ENCODE measurements around the gene ZBTB20. TPM values are rescaled to one million over a fixed set of nuclear protein-coding genes. Genes with fewer than 3 reads are reported as not detected.

Gene ZBTB20
- total RNA-seq, 1 experiment from 2014 or later: 26.5 TPM

DNA sequence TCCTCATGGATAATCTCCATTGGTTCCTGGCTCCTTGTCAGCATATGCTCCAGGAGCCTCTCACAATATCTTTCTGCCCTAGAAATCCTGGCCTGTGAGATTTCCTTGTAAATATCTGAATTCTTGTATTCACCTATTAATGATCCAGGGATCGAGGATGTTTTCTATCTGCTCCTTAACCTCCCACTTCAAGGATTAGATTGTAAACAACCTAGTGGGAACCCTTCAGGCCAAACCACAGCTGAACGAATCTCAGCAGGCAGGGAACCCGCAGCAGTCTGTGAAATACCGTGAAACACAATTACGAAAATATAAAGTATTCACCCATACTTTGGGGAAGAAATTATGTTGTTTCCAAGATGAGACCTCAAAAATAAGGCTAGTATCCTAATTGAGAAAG is 637.3 kb downstream of the ZBTB20 start:
- Histone ChIP-seq H3K9me3 (ENCODE audit: insufficient read depth, low read depth) (no peaks in the 10 kb centered on the region), H3K36me3 (ENCODE audit: low read depth) (no peaks in the 10 kb centered on the region), H4K20me1 (ENCODE audit: insufficient read depth) (no peaks in the 10 kb centered on the region), H3K4me1 (replicated peaks; ENCODE audit: insufficient read depth) (peaks cover 14% of the 10 kb centered on the region), H3K79me2 (ENCODE audit: low read depth) (no peaks in the 10 kb centered on the region), H3F3A (ENCODE audit: insufficient read depth, low read depth) (no peaks in the 10 kb centered on the region), H3K4me3 (no peak overlapping the region), H2AFZ (no peak overlapping the region), H3K4me2 (no peak overlapping the region), H3K27ac (no peak overlapping the region), H3K27me3 (ENCODE audit: insufficient read depth, low read depth) (no peaks in the 10 kb centered on the region), H3K9me2 (ENCODE audit: insufficient read depth) (no peaks in the 10 kb centered on the region)
- no TSS peak for BruUV-seq (replicated peaks)
- POLR2A ChIA-PET (ENCODE audit: unreplicated experiment): no interaction called here
- CTCF ChIA-PET: interaction anchor here (0.5 kb wide), 1 partner anchor 318 kb away, joined by 3 read pairs; no protein-coding TSS in a partner anchor
- DNase-seq: no peak
- intact Hi-C loops (cut with micrococcal nuclease; ENCODE audit: unreplicated experiment): no loop called here
- no peak for TF ChIP-seq EZH2 (IDR thresholded peaks at IDR 0.05; ENCODE audit: low read depth)
- TF ChIP-seq, protein P1, sequence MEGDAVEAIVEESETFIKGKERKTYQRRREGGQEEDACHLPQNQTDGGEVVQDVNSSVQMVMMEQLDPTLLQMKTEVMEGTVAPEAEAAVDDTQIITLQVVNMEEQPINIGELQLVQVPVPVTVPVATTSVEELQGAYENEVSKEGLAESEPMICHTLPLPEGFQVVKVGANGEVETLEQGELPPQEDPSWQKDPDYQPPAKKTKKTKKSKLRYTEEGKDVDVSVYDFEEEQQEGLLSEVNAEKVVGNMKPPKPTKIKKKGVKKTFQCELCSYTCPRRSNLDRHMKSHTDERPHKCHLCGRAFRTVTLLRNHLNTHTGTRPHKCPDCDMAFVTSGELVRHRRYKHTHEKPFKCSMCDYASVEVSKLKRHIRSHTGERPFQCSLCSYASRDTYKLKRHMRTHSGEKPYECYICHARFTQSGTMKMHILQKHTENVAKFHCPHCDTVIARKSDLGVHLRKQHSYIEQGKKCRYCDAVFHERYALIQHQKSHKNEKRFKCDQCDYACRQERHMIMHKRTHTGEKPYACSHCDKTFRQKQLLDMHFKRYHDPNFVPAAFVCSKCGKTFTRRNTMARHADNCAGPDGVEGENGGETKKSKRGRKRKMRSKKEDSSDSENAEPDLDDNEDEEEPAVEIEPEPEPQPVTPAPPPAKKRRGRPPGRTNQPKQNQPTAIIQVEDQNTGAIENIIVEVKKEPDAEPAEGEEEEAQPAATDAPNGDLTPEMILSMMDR (conservative IDR thresholded peaks at IDR 0.05): no peak

DNA sequence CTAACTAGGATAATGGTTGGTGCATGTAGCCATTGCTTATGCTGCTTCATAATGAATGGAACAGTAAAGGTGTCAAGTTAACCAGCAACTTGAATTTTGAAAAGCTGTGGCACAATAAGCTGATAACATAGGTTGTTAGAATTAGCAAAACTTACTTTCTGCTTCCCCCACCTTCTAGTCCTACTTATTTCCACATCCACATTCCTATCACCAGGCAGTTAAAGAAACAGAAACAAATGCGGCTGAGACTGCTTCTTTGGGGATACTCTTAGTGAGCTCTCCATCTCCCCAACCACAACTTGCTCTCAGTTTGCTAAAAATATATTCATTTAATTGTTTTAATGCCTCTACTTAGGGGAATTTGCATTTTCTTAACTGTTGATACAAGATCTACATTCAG is 638.1 kb downstream of the ZBTB20 start:
- BruUV-seq (replicated peaks): no TSS peak
- Histone ChIP-seq H3K4me1 (replicated peaks; ENCODE audit: insufficient read depth) (peaks cover 14% of the 10 kb centered on the region), H2AFZ (no peak overlapping the region), H4K20me1 (ENCODE audit: insufficient read depth) (no peaks in the 10 kb centered on the region), H3F3A (ENCODE audit: insufficient read depth, low read depth) (no peaks in the 10 kb centered on the region), H3K36me3 (ENCODE audit: low read depth) (no peaks in the 10 kb centered on the region), H3K4me3 (no peak overlapping the region), H3K9me2 (ENCODE audit: insufficient read depth) (no peaks in the 10 kb centered on the region), H3K79me2 (ENCODE audit: low read depth) (no peaks in the 10 kb centered on the region), H3K4me2 (no peak overlapping the region), H3K27me3 (ENCODE audit: insufficient read depth, low read depth) (no peaks in the 10 kb centered on the region), H3K9me3 (ENCODE audit: insufficient read depth, low read depth) (no peaks in the 10 kb centered on the region), H3K27ac (no peak overlapping the region)
- intact Hi-C loops (cut with micrococcal nuclease; ENCODE audit: unreplicated experiment): no loop called here
- no peak for TF ChIP-seq EZH2 (IDR thresholded peaks at IDR 0.05; ENCODE audit: low read depth)
- TF ChIP-seq, protein P1 (conservative IDR thresholded peaks at IDR 0.05): no peak
- no peak for DNase-seq
- ChIA-PET CTCF (no interaction called here), POLR2A (ENCODE audit: unreplicated experiment) (no interaction called here)

DNA sequence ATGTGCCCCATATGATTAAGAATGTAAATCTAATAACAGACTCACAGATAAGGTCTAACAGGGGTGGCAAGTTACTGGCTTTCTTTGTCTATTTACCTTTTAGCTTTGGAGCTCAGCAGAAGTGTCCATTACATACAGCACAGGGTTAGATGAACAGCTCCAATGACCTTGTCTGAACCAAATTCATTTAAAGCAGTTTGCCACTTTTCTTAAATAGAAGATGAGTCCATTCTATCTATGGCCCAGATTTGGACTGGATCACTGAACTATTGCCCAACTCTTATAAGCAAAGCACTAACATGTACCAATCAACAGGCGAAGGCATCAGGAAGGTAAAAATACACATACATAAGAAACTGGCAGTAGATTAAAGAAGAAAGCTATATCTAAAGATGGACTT is 638.9 kb downstream of the ZBTB20 start:
- no peaks in the 10 kb centered on the region for H3F3A ChIP-seq (ENCODE audit: insufficient read depth, low read depth)
- H3K27ac ChIP-seq: no peak overlapping the region
- intact Hi-C loops (cut with micrococcal nuclease; ENCODE audit: unreplicated experiment): no loop called here
- no peaks in the 10 kb centered on the region for H4K20me1 ChIP-seq (ENCODE audit: insufficient read depth)
- H2AFZ ChIP-seq: no peak overlapping the region
- H3K4me3 ChIP-seq: no peak overlapping the region
- H3K27me3 ChIP-seq (ENCODE audit: insufficient read depth, low read depth): no peaks in the 10 kb centered on the region
- POLR2A ChIA-PET (ENCODE audit: unreplicated experiment): no interaction called here
- H3K79me2 ChIP-seq (ENCODE audit: low read depth): no peaks in the 10 kb centered on the region
- no peaks in the 10 kb centered on the region for H3K9me2 ChIP-seq (ENCODE audit: insufficient read depth)
- no peak overlapping the region for H3K4me2 ChIP-seq
- no peaks in the 10 kb centered on the region for H3K9me3 ChIP-seq (ENCODE audit: insufficient read depth, low read depth)
- CTCF ChIA-PET: no interaction called here
- H3K36me3 ChIP-seq (ENCODE audit: low read depth): no peaks in the 10 kb centered on the region
- no peak for DNase-seq
- no TSS peak for BruUV-seq (replicated peaks)
- peaks cover 14% of the 10 kb centered on the region for H3K4me1 ChIP-seq (replicated peaks; ENCODE audit: insufficient read depth)
- TF ChIP-seq, protein P1 (conservative IDR thresholded peaks at IDR 0.05): no peak
- TF ChIP-seq EZH2 (IDR thresholded peaks at IDR 0.05; ENCODE audit: low read depth): no peak

All from PC-9 (cell line).